Activated CD8-positive, alpha-beta T cell treated with anti-CD3 and anti-CD28 coated beads, Interleukin-2, amount 10 ng/mL, durations not matched to agents 7 days and 5 days (primary cell): ENCODE measurements around the gene HS3ST1. TPM values are rescaled to one million over a fixed set of nuclear protein-coding genes. Genes with fewer than 3 reads are reported as not detected.

ENCODE experiments used
- ATAC-seq: fragments of 150-1000 bp; cut with Tn5 transposase; one replicate; pipeline ENCODE4 v1.10.0; 2021; ENCODE audit warnings: moderate library complexity
- CTCF ChIA-PET: fragments of 350-600 bp; sonication (Branson Sonifier 250); formaldehyde crosslinking; loops from one replicate; lab custom pipeline; 2021; ENCODE audit warnings: antibody characterized with exemption; lab: Charles Lee
- POLR2A ChIA-PET: fragments of 350-600 bp; sonication (Branson Sonifier 250); formaldehyde crosslinking; loops from one replicate; lab custom pipeline; 2021; ENCODE audit warnings: antibody characterized with exemption; lab: Charles Lee
- DNase-seq: peaks from one replicate; pipeline ENCODE4 v3.0.0-alpha.2; 2020
- H3K27ac Mint-ChIP-seq: one replicate; pipeline ENCODE4 v1.8.0; 2021; ENCODE audit warnings: mild to moderate bottlenecking, mixed read lengths
- H3K27me3 Mint-ChIP-seq: one replicate; pipeline ENCODE4 v1.8.0; 2021; ENCODE audit warnings: low read depth, mixed read lengths
- H3K36me3 Mint-ChIP-seq: one replicate; pipeline ENCODE4 v1.8.0; 2021; ENCODE audit warnings: low read depth, mixed read lengths
- H3K4me1 Mint-ChIP-seq: one replicate; pipeline ENCODE4 v1.8.0; 2021; ENCODE audit warnings: low read depth, mixed read lengths
- H3K4me3 Mint-ChIP-seq: one replicate; pipeline ENCODE4 v1.8.0; 2021; ENCODE audit warnings: mild to moderate bottlenecking, mixed read lengths
- H3K9me3 Mint-ChIP-seq: one replicate; pipeline ENCODE4 v1.8.0; 2022; ENCODE audit warnings: mixed read lengths; ENCODE audit not compliant: insufficient read depth
- total RNA-seq, 2 experiments: library from RNA; stranded (reverse); gene quantifications; one replicate each; pipeline ENCODE4 v1.2.3, GENCODE V29; 2021

HS3ST1 gene
- total RNA-seq, 2 experiments from 2014 or later = not detected

DNA sequence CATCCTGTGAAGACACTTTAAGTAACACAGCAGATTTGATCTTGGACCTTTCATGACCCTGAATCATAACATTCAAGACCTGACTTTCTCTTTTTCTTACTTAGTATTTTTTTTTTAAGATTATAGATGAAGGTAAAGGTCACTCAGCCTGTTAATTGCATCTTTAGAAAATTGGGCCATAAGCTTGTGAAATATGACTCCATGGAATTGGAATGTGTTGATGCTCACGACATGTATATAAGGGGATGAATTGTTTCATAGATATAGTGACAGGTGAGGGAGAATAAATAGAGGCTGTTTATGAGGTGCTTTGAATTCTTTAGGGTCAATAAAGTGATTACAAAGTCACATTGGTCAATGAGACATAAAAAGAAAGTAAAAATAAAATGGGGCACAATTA is 27.7 kb upstream of the HS3ST1 start:
- Mint-ChIP-seq H3K9me3 (peaks cover 6% of the 10 kb centered on the region), H3K27me3 (peaks cover 7% of the 10 kb centered on the region), H3K4me1 (no peaks in the 10 kb centered on the region), H3K4me3 (no peak overlapping the region), H3K36me3 (no peaks in the 10 kb centered on the region), H3K27ac (no peak overlapping the region)
- ChIA-PET POLR2A (no interaction called here), CTCF (no interaction called here)
- ATAC-seq = no peak
- no peak for DNase-seq

GRCh38 chr4:11455201-11455835 is 26.6 kb upstream of the HS3ST1 start:
- ChIA-PET POLR2A (no interaction called here), CTCF (no interaction called here)
- Mint-ChIP-seq H3K4me1 (no peaks in the 10 kb centered on the region), H3K36me3 (no peaks in the 10 kb centered on the region), H3K4me3 (no peak overlapping the region), H3K27me3 (peaks cover 12% of the 10 kb centered on the region), H3K27ac (no peak overlapping the region), H3K9me3 (no peaks in the 10 kb centered on the region)
- ATAC-seq (no peak), DNase-seq (no peak)

GRCh38 chr4:11451716-11452115 is 23.0 kb upstream of the HS3ST1 start:
- H3K27me3 Mint-ChIP-seq = peaks cover 13% of the 10 kb centered on the region
- POLR2A ChIA-PET = no interaction called here
- no peaks in the 10 kb centered on the region for H3K4me1 Mint-ChIP-seq
- CTCF ChIA-PET = interaction anchor here (0.9 kb wide), 1 partner anchor 46 kb away, joined by 3 read pairs; no protein-coding TSS in a partner anchor
- H3K4me3 Mint-ChIP-seq = no peak overlapping the region
- no peak overlapping the region for H3K27ac Mint-ChIP-seq
- H3K36me3 Mint-ChIP-seq = no peaks in the 10 kb centered on the region
- DNase-seq = no peak
- H3K9me3 Mint-ChIP-seq = no peaks in the 10 kb centered on the region
- no peak for ATAC-seq

DNA sequence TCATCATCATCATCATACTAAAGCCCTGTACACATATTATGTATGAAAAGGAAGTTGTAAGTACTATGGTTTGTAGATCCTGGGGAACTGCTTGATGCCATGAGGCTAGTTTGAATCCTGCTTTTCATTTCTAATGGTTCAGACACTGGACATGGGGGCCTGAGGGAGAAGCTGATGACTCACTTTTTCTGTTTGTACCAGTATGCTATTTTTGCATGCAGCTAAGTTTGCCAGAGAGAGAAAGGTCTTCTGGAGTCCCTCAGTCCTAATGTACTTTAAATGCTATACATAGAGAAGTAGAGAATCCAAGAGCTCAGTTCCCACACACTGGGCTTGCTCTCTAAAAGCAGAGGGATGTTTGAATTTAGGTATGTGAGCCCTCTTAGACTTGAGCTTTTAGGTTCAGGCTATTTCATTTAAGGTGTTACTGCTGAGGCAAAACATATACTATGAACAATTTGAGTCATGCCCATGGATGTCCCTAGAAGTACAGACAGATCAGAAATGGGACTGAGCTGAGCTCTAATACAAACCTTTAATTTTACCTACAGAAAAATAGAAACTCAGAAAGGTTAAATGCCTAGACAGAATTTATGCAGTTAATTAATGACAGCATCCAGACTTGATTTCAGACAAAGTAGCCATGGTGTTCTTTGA is 17.6 kb upstream of the HS3ST1 start:
- H3K4me3 Mint-ChIP-seq = no peak overlapping the region

GRCh38 chr4:11441194-11441556 is 12.5 kb upstream of the HS3ST1 start:
- no peak overlapping the region for H3K4me3 Mint-ChIP-seq
- ATAC-seq = no peak
- H3K4me1 Mint-ChIP-seq = no peaks in the 10 kb centered on the region

More for the DNA sequence above, 17.6 kb upstream of the HS3ST1 start:
- peaks cover 9% of the 10 kb centered on the region for H3K27me3 Mint-ChIP-seq
- CTCF ChIA-PET = interaction anchor here (0.6 kb wide), 1 partner anchor 63 kb away, joined by 3 read pairs; no protein-coding TSS in a partner anchor
- DNase-seq (no peak), ATAC-seq (no peak)
- POLR2A ChIA-PET = no interaction called here
- H3K9me3 Mint-ChIP-seq = no peaks in the 10 kb centered on the region
- H3K36me3 Mint-ChIP-seq = no peaks in the 10 kb centered on the region
- no peaks in the 10 kb centered on the region for H3K4me1 Mint-ChIP-seq
- H3K27ac Mint-ChIP-seq = no peak overlapping the region

GRCh38 chr4:11440481-11441193 is 11.9 kb upstream of the HS3ST1 start:
- H3K27me3 Mint-ChIP-seq = no peaks in the 10 kb centered on the region
- CTCF ChIA-PET = no interaction called here
- H3K27ac Mint-ChIP-seq = no peak overlapping the region

More at GRCh38 chr4:11441194-11441556, 12.5 kb upstream of the HS3ST1 start:
- no peak for DNase-seq
- POLR2A ChIA-PET = no interaction called here
- CTCF ChIA-PET = no interaction called here
- Mint-ChIP-seq H3K36me3 (no peaks in the 10 kb centered on the region), H3K27ac (no peak overlapping the region), H3K9me3 (no peaks in the 10 kb centered on the region), H3K27me3 (no peaks in the 10 kb centered on the region)

GRCh38 chr4:11439836-11440235 is 11.1 kb upstream of the HS3ST1 start:
- Mint-ChIP-seq H3K36me3 (no peaks in the 10 kb centered on the region), H3K4me3 (no peak overlapping the region), H3K27ac (no peak overlapping the region), H3K9me3 (no peaks in the 10 kb centered on the region), H3K27me3 (no peaks in the 10 kb centered on the region), H3K4me1 (no peaks in the 10 kb centered on the region)
- CTCF ChIA-PET = no interaction called here
- POLR2A ChIA-PET = no interaction called here
- DNase-seq = no peak
- ATAC-seq = no peak

More at GRCh38 chr4:11440481-11441193, 11.9 kb upstream of the HS3ST1 start:
- Mint-ChIP-seq H3K4me1 (no peaks in the 10 kb centered on the region), H3K9me3 (no peaks in the 10 kb centered on the region), H3K4me3 (no peak overlapping the region), H3K36me3 (no peaks in the 10 kb centered on the region)
- POLR2A ChIA-PET = no interaction called here
- DNase-seq (no peak), ATAC-seq (no peak)

DNA sequence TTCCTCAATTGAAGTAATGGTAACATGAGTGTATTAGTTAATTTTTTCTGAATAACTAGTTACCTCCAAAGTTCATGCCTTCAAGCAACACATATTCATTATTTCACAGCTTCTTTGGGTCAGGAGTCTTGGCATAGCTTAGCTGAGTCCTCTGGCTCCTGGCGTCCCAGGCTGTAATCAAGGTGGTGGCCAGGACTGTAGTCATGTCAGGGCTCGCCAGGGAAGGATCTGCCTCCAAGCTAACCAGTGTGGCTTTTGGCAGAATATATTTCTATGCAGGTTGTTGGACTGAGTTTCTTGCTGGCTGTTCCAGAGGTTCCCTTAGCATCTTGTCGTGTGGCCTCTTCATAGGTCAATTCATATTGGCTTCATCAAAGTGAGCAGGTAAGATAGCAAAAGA is 10.0 kb upstream of the HS3ST1 start:
- ChIA-PET CTCF (no interaction called here), POLR2A (no interaction called here)

DNA sequence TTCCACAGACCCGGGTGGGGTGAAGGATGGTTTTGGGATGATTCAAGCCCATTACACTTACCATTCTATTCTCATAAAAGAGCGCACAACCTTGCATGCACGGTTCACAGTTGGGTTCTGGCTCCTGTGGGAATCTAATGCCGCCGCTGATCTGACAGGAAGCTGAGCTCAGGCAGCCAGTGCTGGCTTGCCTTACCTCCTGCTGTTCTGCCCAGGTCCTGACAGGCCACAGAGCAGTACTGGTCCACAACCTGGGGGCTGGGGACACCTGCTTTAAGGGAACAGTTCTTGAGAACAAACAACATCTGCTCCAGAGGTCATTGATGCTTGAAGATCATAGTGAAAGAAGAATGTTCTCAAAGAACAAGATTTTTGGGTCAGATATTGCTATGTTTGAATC is 8.0 kb upstream of the HS3ST1 start:
- no peak for DNase-seq
- no peak for ATAC-seq
- ChIA-PET POLR2A (no interaction called here), CTCF (interaction anchor here (2.4 kb wide), 1 partner anchor 13 kb away, joined by 10 read pairs; no protein-coding TSS in a partner anchor)
- Mint-ChIP-seq H3K4me1 (no peaks in the 10 kb centered on the region), H3K27me3 (peaks cover 11% of the 10 kb centered on the region), H3K27ac (no peak overlapping the region), H3K36me3 (no peaks in the 10 kb centered on the region), H3K4me3 (no peak overlapping the region), H3K9me3 (no peaks in the 10 kb centered on the region)

More for the DNA sequence above, 10.0 kb upstream of the HS3ST1 start:
- ATAC-seq (no peak), DNase-seq (no peak)
- Mint-ChIP-seq H3K27ac (no peak overlapping the region), H3K9me3 (no peaks in the 10 kb centered on the region), H3K36me3 (no peaks in the 10 kb centered on the region), H3K4me3 (no peak overlapping the region), H3K27me3 (peaks cover 2% of the 10 kb centered on the region), H3K4me1 (no peaks in the 10 kb centered on the region)

DNA sequence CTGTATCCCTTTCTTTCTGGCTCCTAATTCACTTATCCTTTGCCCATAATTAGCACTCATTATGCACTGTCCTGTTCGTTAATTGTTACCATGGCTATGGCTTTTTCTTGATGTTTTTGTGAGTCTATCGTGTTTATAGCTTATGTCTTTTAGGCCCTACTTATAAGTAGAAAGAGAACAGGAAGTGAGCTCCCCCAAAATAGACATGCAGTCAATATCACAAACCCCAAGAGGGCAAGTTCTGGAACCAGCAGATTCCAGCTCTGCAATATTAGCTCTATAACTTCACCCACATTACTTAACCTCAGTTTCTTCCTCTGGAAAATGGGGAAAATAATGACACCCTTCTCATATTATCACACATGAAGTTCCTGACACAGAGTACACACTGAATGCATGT is 7.4 kb upstream of the HS3ST1 start:
- CTCF ChIA-PET = interaction anchor here (1.0 to 2.4 kb wide), 2 partner anchors 8 to 12 kb away, joined by 3 to 10 read pairs; no protein-coding TSS in a partner anchor

GRCh38 chr4:11435557-11435956 is 6.9 kb upstream of the HS3ST1 start:
- no peak overlapping the region for H3K4me3 Mint-ChIP-seq
- no peaks in the 10 kb centered on the region for H3K36me3 Mint-ChIP-seq
- H3K9me3 Mint-ChIP-seq = no peaks in the 10 kb centered on the region
- H3K27ac Mint-ChIP-seq = no peak overlapping the region
- DNase-seq = no peak
- peaks cover 21% of the 10 kb centered on the region for H3K27me3 Mint-ChIP-seq
- POLR2A ChIA-PET = interaction anchor here (0.7 to 0.8 kb wide), 2 partner anchors 9 to 361 kb away, joined by 3 read pairs; no protein-coding TSS in a partner anchor
- no peak for ATAC-seq
- CTCF ChIA-PET = interaction anchor here (1.0 to 2.4 kb wide), 2 partner anchors 9 to 11 kb away, joined by 3 to 10 read pairs; no protein-coding TSS in a partner anchor
- no peaks in the 10 kb centered on the region for H3K4me1 Mint-ChIP-seq

More for the DNA sequence above, 7.4 kb upstream of the HS3ST1 start:
- H3K4me1 Mint-ChIP-seq = no peaks in the 10 kb centered on the region
- DNase-seq (no peak), ATAC-seq (no peak)
- no peaks in the 10 kb centered on the region for H3K36me3 Mint-ChIP-seq
- H3K4me3 Mint-ChIP-seq = no peak overlapping the region
- H3K9me3 Mint-ChIP-seq = no peaks in the 10 kb centered on the region
- H3K27ac Mint-ChIP-seq = no peak overlapping the region
- POLR2A ChIA-PET = interaction anchor here (0.8 kb wide), 1 partner anchor 8 kb away, joined by 3 read pairs; no protein-coding TSS in a partner anchor
- peaks cover 17% of the 10 kb centered on the region for H3K27me3 Mint-ChIP-seq

- ChIA-PET CTCF (no interaction called here), POLR2A (no interaction called here)
- H3K27me3 Mint-ChIP-seq = peaks cover 51% of the 10 kb centered on the region
- ATAC-seq (no peak), DNase-seq (no peak)
- H3K4me3 Mint-ChIP-seq = no peak overlapping the region
- no peak overlapping the region for H3K27ac Mint-ChIP-seq
- H3K36me3 Mint-ChIP-seq = no peaks in the 10 kb centered on the region
- H3K4me1 Mint-ChIP-seq = peaks cover 14% of the 10 kb centered on the region
- H3K9me3 Mint-ChIP-seq = no peaks in the 10 kb centered on the region
Measured at GRCh38 chr4:11431111-11431510, 2.4 kb upstream of the HS3ST1 start.
